ENCODE results near the gene B3GNT9. TPM values are rescaled to one million over a fixed set of nuclear protein-coding genes. Genes with fewer than 3 reads are reported as not detected.
A peak's percentile ranks its signal among the peaks of the same experiment; 100 is the strongest.

Gene B3GNT9
- total and polyA plus RNA-seq, 7 donors: 0.46 to 18.8 (median 8.7) TPM

- WGBS, 2 donors: 1% methylated on average over 50 of the region's 50 CpGs
- H3K9me3 ChIP-seq: no peaks in the 10 kb centered on the region
- intact Hi-C loops (cut with DNase I): no loop called here
- peak within 1 kb of the TSS; percentile 29 to 57 (median 48) for H3K4me3 ChIP-seq
- no peaks in the 10 kb centered on the region for H3K36me3 ChIP-seq
- TF ChIP-seq POLR2AphosphoS5 (IDR thresholded peaks at IDR 0.05): peak; percentile 47 to 80 (median 66)
- no peak for TF ChIP-seq EP300 (IDR thresholded peaks at IDR 0.05)
- no peak for TF ChIP-seq CTCF (IDR thresholded peaks at IDR 0.05)
- peaks cover 8 to 10% (median 9%) of the 10 kb centered on the region in 3 donors for H3K27me3 ChIP-seq
- peak within 1 kb of the TSS; percentile 87 to 95 (median 90) for H3K27ac ChIP-seq
- peak; percentile 94 for DNase-seq
- peaks cover 0 to 64% (median 59%) of the 10 kb centered on the region in 4 donors for H3K4me1 ChIP-seq
Measured at GRCh38 chr16:67170168-67170948, 19.6 kb upstream of the B3GNT9 start, which contains the start of gene NOL3. Gene NOL3, plus strand, starts transcription at chr16:67170538.

GRCh38 chr16:67169642-67170167 lies 18.9 kb upstream of the B3GNT9 start:
- Histone ChIP-seq H3K27ac (peak overlapping the region; percentile 87 to 95 (median 90)), H3K9me3 (no peaks in the 10 kb centered on the region), H3K4me3 (peak overlapping the region; percentile 29 to 57 (median 48)), H3K27me3 (peaks cover 14 to 17% (median 15%) of the 10 kb centered on the region in 3 donors), H3K4me1 (peaks cover 0 to 64% (median 61%) of the 10 kb centered on the region in 4 donors), H3K36me3 (no peaks in the 10 kb centered on the region)
- intact Hi-C loops (cut with DNase I): no loop called here
- DNase-seq: no peak
- TF ChIP-seq POLR2A (IDR thresholded peaks at IDR 0.05): no peak
- TF ChIP-seq CTCF (IDR thresholded peaks at IDR 0.05): peak in 2 of 4 experiments; percentile 32 to 47
- no peak for TF ChIP-seq EP300 (IDR thresholded peaks at IDR 0.05)
- 8 to 9% methylated on average over 24 of the region's 24 CpGs for WGBS, 2 donors

DNA sequence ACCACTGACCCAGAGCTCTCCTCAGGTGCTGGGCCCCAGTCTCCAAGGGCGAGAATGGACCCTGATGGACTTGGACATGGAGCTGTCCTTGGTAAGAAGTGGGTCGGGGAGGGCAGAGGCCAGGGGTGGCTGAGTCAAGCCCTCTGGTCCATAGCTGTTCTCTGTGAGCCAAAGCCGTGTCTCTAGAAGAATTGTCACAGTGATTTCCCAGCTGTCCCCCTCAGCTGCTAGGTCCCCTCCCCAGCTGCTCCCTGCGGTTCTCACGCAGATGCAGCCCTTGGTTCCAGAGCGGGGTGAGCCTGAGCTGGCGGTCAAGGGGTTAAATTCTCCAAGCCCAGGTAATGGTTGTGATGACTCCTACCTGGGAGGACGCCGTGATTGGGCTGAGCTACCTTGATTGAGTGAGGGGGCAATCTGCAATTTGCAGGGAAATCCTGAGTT lies 18.2 kb upstream of the B3GNT9 start:
- Histone ChIP-seq H3K27ac (peak overlapping the region; percentile 87 to 95 (median 90)), H3K36me3 (no peaks in the 10 kb centered on the region), H3K4me1 (peaks cover 0 to 64% (median 61%) of the 10 kb centered on the region in 4 donors), H3K4me3 (peak overlapping the region in 1 of 4 donors; percentile 56), H3K9me3 (no peaks in the 10 kb centered on the region), H3K27me3 (peaks cover 19 to 24% (median 20%) of the 10 kb centered on the region in 3 donors)
- DNase-seq: no peak
- TF ChIP-seq CTCF (IDR thresholded peaks at IDR 0.05) (no peak), EP300 (IDR thresholded peaks at IDR 0.05) (no peak), POLR2AphosphoS5 (IDR thresholded peaks at IDR 0.05) (no peak), POLR2A (IDR thresholded peaks at IDR 0.05) (no peak)
- intact Hi-C loops (cut with DNase I): no loop called here
- 55 to 71% methylated on average over 9 of the region's 9 CpGs for WGBS, 2 donors

DNA sequence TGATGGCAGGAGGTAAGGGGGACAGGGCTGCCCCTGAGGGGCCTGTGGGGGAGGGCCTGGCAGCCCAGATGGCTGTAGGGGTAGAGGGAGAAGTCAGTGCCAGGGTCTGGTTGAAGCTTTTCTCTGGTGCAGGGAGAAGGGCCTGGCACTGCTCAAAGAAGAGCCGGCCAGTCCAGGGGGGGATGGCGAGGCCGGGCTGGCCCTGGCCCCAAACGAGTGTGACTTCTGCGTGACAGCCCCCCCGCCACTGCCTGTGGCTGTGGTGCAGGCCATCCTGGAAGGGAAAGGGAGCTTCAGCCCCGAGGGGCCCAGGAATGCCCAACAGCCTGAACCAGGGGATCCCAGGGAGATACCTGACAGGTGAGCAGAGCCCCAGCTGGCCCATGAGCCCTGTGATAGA lies 16.8 kb upstream of the B3GNT9 start:
- intact Hi-C loops (cut with DNase I): no loop called here
- H3K9me3 ChIP-seq: no peaks in the 10 kb centered on the region
- no peak for DNase-seq
- TF ChIP-seq POLR2AphosphoS5 (IDR thresholded peaks at IDR 0.05) (no peak), POLR2A (IDR thresholded peaks at IDR 0.05) (no peak)
- H3K4me3 ChIP-seq: no peak overlapping the region
- peaks cover 33 to 38% (median 34%) of the 10 kb centered on the region in 3 donors for H3K27me3 ChIP-seq
- H3K27ac ChIP-seq: peak overlapping the region in 1 of 4 donors; percentile 88
- peaks cover 0 to 65% (median 64%) of the 10 kb centered on the region in 4 donors for H3K4me1 ChIP-seq
- WGBS, 2 donors: 92 to 94% methylated on average over 7 of the region's 7 CpGs
- H3K36me3 ChIP-seq: no peaks in the 10 kb centered on the region

GRCh38 chr16:67166598-67167168 lies 15.9 kb upstream of the B3GNT9 start:
- WGBS, 2 donors: 76 to 90% methylated on average over 5 of the region's 5 CpGs
- Histone ChIP-seq H3K27ac (peak overlapping the region in 1 of 4 donors; percentile 88), H3K4me3 (no peak overlapping the region), H3K9me3 (no peaks in the 10 kb centered on the region), H3K4me1 (peaks cover 0 to 75% (median 72%) of the 10 kb centered on the region in 4 donors), H3K36me3 (no peaks in the 10 kb centered on the region), H3K27me3 (peaks cover 34 to 47% (median 43%) of the 10 kb centered on the region in 3 donors)
- DNase-seq: no peak
- TF ChIP-seq POLR2AphosphoS5 (IDR thresholded peaks at IDR 0.05) (no peak), POLR2A (IDR thresholded peaks at IDR 0.05) (no peak), EP300 (IDR thresholded peaks at IDR 0.05) (no peak), CTCF (IDR thresholded peaks at IDR 0.05) (no peak)
- intact Hi-C loops (cut with DNase I): no loop called here
